ENCODE data around the gene ARID1B. TPM values are rescaled to one million over a fixed set of nuclear protein-coding genes. Genes with fewer than 3 reads are reported as not detected.
A peak's percentile ranks its signal among the peaks of the same experiment; 100 is the strongest.

Gene ARID1B
- total and polyA plus RNA-seq, 2 of the 4 experiments (the other 2 are of a cell fraction): 14.5 to 20.1 TPM

GRCh38 chr6:156842598-156843250, 65.5 kb downstream of the ARID1B start:
- H3K27ac ChIP-seq (ENCODE audit: insufficient read depth, low read length): no peak overlapping the region
- WGBS, 2 experiments (ENCODE audit: extremely low coverage in 2 of 2, insufficient read length in 1 of 2): no CpG with 5 or more reads among the region's 3 CpGs
- ATAC-seq (ENCODE audit: low read depth): no peak

More at GRCh38 chr6:156842598-156843250, 65.5 kb downstream of the ARID1B start:
- H3K4me2 ChIP-seq (ENCODE audit: low read depth, low read length): no peak overlapping the region
- H3K14ac ChIP-seq (replicated peaks; ENCODE audit: low read depth, low read length): no peak overlapping the region
- H2BK20ac ChIP-seq (ENCODE audit: low read depth, low read length): no peak overlapping the region
- no peak overlapping the region for H3K56ac ChIP-seq (ENCODE audit: extremely low read depth, insufficient read depth, low read length)
- H2AFZ ChIP-seq (replicated peaks; ENCODE audit: low read length, poor library complexity): no peak overlapping the region
- H4K5ac ChIP-seq (ENCODE audit: low read depth, low read length): no peak overlapping the region
- H4K91ac ChIP-seq (ENCODE audit: insufficient read depth, low read depth, low read length): no peak overlapping the region
- H3K9me3 ChIP-seq (ENCODE audit: control insufficient read depth, insufficient read depth, low read length): no peaks in the 10 kb centered on the region
- no peak overlapping the region for H2AK9ac ChIP-seq (replicated peaks; ENCODE audit: low read depth, low read length, poor library complexity)
- no peak overlapping the region for H3K9ac ChIP-seq (ENCODE audit: low read depth, low read length)
- in situ Hi-C loops (cut with MboI; ENCODE audit: low sequenced_read_pairs) (no loop called here), dilution Hi-C loops (cut with HindIII; ENCODE audit: low sequenced_read_pairs, unreplicated experiment) (no loop called here), intact Hi-C loops (cut with micrococcal nuclease) (no loop called here)
- peaks cover 37 to 83% of the 10 kb centered on the region in 2 experiments for H3K79me1 ChIP-seq (ENCODE audit: low read depth in 1 of 2, low read length in 2 of 2)
- H3K4me3 ChIP-seq (ENCODE audit: insufficient read depth, low read depth, low read length): no peak overlapping the region
- H3K4ac ChIP-seq (ENCODE audit: low read depth, low read length): no peak overlapping the region
- POLR2A ChIA-PET (ENCODE audit: unreplicated experiment): no interaction called here
- peaks cover 23% of the 10 kb centered on the region for H3K4me1 ChIP-seq (ENCODE audit: control insufficient read depth, insufficient read depth, low read length)
- H2AK5ac ChIP-seq (ENCODE audit: low read depth, low read length): no peak overlapping the region
- no peak for TF ChIP-seq ELK1 (IDR thresholded peaks at IDR 0.05; ENCODE audit: borderline replicate concordance, low read depth, low read length)
- no peak for TF ChIP-seq BHLHE40 (IDR thresholded peaks at IDR 0.05; ENCODE audit: low read depth, low read length)
- no peak for TF ChIP-seq MXI1 (IDR thresholded peaks at IDR 0.05; ENCODE audit: borderline replicate concordance, low read depth, low read length)
- TF ChIP-seq NFE2L2 (IDR thresholded peaks at IDR 0.05; ENCODE audit: low read depth, low read length): no peak
- TF ChIP-seq MAZ (IDR thresholded peaks at IDR 0.05; ENCODE audit: borderline replicate concordance, low read depth, low read length): no peak
- no peak for TF ChIP-seq FOS (IDR thresholded peaks at IDR 0.05; ENCODE audit: low read depth, low read length)
- TF ChIP-seq CEBPB (IDR thresholded peaks at IDR 0.05; ENCODE audit: low read depth, low read length): no peak
- TF ChIP-seq RCOR1 (IDR thresholded peaks at IDR 0.05; ENCODE audit: insufficient replicate concordance, low read length): no peak
- no peak for TF ChIP-seq POLR2A (IDR thresholded peaks at IDR 0.05; ENCODE audit: low read depth, low read length)
- no peak for TF ChIP-seq CTCF (conservative IDR thresholded peaks at IDR 0.05; ENCODE audit: low read depth, low read length)
- TF ChIP-seq SMC3 (IDR thresholded peaks at IDR 0.05; ENCODE audit: low read depth, low read length): no peak
- H3K18ac ChIP-seq (ENCODE audit: low read depth, low read length): no peak overlapping the region
- no peak overlapping the region for H2BK120ac ChIP-seq (ENCODE audit: low read depth, low read length)
- no peak overlapping the region for H2BK5ac ChIP-seq (ENCODE audit: low read depth, low read length, poor library complexity, severe bottlenecking)
- H3K9me1 ChIP-seq (ENCODE audit: insufficient read depth, low read length): peaks cover 34% of the 10 kb centered on the region
- peak; percentile 37 for DNase-seq
- no peaks in the 10 kb centered on the region for H3K27me3 ChIP-seq (ENCODE audit: control insufficient read depth, insufficient read depth, low read length)
- no peak overlapping the region for H3K23ac ChIP-seq (ENCODE audit: low read depth, low read length)
- no peak overlapping the region for H2BK15ac ChIP-seq (ENCODE audit: low read depth, low read length)
- no peaks in the 10 kb centered on the region for H3K36me3 ChIP-seq (ENCODE audit: control insufficient read depth, insufficient read depth, low read length)
- peaks cover 69% of the 10 kb centered on the region for H4K20me1 ChIP-seq (ENCODE audit: insufficient read depth, low read length)
- H4K8ac ChIP-seq (ENCODE audit: low read depth in 2 of 2, low read length in 2 of 2): no peak overlapping the region
- CTCF ChIA-PET: no interaction called here
- BruUV-seq (replicated peaks): no TSS peak

Data from IMR-90 (cell line).